Measurements from ENCODE around the gene NEURL1B.
"Not testable (repeated sequence)": the region's sequence is repeated elsewhere in the genome, so short reads cannot be mapped to it uniquely, and the experiment has no call there.

Gene NEURL1B

DNA sequence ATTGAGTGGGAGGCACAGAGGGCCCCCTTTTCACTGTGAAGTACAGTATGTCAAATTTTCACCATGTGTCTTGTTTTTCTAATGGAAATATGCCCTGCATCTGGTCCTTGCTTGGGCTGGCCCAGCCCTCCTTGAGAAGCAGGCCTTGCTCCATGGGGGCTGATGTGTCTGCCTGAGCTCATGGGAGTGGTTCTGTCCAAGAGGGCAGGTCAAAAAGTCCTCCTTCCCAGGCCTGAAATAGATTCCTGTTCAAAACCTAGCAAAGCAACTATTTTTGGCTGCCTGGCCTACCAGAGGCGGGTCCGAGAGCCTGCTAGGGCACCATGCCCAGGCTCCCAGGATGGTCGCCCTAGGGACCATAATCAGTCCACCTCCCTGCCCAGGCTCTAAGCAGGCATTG is 40.5 kb upstream of the NEURL1B start:
- TF ChIP-seq, protein P1, sequence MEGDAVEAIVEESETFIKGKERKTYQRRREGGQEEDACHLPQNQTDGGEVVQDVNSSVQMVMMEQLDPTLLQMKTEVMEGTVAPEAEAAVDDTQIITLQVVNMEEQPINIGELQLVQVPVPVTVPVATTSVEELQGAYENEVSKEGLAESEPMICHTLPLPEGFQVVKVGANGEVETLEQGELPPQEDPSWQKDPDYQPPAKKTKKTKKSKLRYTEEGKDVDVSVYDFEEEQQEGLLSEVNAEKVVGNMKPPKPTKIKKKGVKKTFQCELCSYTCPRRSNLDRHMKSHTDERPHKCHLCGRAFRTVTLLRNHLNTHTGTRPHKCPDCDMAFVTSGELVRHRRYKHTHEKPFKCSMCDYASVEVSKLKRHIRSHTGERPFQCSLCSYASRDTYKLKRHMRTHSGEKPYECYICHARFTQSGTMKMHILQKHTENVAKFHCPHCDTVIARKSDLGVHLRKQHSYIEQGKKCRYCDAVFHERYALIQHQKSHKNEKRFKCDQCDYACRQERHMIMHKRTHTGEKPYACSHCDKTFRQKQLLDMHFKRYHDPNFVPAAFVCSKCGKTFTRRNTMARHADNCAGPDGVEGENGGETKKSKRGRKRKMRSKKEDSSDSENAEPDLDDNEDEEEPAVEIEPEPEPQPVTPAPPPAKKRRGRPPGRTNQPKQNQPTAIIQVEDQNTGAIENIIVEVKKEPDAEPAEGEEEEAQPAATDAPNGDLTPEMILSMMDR (IDR thresholded peaks at IDR 0.05; ENCODE audit: control insufficient read depth, extremely low read depth, insufficient read depth), result no peak
- DNase-seq (ENCODE audit: low read depth), result no peak
- no peak overlapping the region for H3K4me3 ChIP-seq (ENCODE audit: low read depth, low read length)

DNA sequence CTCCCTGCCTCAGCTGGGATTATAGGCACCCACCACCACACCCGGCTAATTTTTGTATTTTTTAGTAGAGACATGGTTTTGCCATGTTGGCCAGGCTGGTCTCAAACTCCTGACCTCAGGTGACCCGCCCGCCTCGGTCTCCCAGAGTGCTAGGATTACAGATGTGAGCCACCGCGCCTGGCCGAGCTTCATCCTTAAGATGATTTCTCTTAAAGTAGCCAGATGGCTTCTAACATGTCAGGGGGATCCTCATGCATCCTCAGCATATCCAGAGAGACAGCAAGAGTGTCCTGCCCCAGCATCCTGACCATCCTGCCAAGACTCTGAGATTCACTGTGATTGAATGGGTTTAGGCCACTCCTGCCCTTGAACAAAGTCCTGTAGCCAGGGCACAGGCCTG is 39.5 kb upstream of the NEURL1B start:
- DNase-seq (ENCODE audit: low read depth), result not testable (repeated sequence)

DNA sequence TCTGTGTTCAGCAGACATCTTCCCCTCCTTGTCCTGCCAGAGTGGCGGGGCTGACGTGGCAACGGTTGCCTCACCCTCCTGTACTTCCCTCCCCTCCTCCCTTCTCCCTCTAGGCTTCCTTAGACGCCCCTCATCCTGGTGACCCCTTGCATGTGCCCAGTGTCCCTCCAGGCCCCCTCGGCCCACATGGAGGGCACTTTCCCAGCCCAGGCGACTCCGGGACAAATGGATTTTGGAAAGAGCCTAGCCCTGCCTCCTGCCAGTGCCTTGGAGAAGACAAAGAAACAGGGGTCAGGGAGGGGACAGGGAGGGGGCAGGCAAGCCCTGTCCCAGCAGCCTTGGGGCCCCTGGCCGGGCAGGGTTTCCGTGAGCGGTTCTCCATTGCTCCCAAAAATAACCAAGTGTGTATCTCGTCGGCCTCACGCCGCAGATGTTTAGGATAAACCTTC is 38.3 kb upstream of the NEURL1B start:
- H3K4me3 ChIP-seq (ENCODE audit: low read depth, low read length), result no peak overlapping the region
- no peak for DNase-seq (ENCODE audit: low read depth)

More for the DNA sequence above, 39.5 kb upstream of the NEURL1B start:
- H3K4me3 ChIP-seq (ENCODE audit: low read depth, low read length), result not testable (repeated sequence)

DNA sequence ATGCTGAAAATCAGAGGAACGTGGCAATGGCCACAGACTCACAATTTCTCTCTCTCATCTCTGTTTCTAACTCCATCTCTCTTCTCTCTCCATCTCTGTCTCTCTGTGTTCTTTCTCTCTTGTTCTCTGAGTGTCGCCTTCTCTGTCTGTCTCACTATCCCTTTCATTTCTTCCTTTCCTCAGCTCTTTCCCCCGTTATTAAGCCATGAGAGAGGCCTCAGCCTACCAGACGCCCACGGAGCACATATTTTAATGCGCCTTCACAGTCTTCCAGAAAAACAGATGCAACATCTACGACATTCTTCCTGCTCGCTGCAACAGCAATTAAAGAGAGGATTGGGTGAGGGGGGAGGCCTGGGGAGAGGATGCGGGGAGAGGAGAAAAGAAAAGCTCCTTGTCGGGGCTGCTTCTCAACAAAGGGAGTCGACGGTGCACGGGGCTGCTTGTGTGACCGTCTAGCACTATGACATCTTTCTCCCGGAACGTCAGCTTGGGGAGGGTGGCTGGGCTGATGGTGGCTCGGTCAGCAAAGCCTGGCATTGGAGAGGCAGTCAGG is 37.7 kb upstream of the NEURL1B start:
- no peak for DNase-seq (ENCODE audit: low read depth)
- TF ChIP-seq, protein P1 (IDR thresholded peaks at IDR 0.05; ENCODE audit: control insufficient read depth, extremely low read depth, insufficient read depth), result no peak
- H3K4me3 ChIP-seq (ENCODE audit: low read depth, low read length), result no peak overlapping the region

More for the DNA sequence above, 38.3 kb upstream of the NEURL1B start:
- TF ChIP-seq, protein P1 (IDR thresholded peaks at IDR 0.05; ENCODE audit: control insufficient read depth, extremely low read depth, insufficient read depth), result no peak

DNA sequence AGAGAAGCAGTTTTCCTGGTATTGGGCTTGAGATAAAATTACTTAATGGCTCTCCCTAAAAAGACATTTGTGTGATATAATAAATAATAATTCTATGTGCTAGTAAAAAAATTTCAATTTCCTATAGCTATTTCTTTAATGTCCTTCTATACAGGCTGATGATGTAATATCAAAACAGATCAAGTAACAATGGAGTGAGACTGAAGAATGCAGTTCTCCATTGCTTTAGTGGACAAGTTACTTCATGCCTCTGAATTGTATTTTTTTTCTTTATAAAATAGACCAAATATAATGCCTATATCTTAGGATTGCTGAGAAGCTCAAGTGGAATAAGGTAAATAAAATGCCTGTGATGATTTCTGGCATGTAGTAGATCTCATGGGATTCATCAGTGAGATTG is 35.6 kb upstream of the NEURL1B start:
- no peak overlapping the region for H3K4me3 ChIP-seq (ENCODE audit: low read depth, low read length)
- no peak for DNase-seq (ENCODE audit: low read depth)
- TF ChIP-seq, protein P1 (IDR thresholded peaks at IDR 0.05; ENCODE audit: control insufficient read depth, extremely low read depth, insufficient read depth), result no peak

DNA sequence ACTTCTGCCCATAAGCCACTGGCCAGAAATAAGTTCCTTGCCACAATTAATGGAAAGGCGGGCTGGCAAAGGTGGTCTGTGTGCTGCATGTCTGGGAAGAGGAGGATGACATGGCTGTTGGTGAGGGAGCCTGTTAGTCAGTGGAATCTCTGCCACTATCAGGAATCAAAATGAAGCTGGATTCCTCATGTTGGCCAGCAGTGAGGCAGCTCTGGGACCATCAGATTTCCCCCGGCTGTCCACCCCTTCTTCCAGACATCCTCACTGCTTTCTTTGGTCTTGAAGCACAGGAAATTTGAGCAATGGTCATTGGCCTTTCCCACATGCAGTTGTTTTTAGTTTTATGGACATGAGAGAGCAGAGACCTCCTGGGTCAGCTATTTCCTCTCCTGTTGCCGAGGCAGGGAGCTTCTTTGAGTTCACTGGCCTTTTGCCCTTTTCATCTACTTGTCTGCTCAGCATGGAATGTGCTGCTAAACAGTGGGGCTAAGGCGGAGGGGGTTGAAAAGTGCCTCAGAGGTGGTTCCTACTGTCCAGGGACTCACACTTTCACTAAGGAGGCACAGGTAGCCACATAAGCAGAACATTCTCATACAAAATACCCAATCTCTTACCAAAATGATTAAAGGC is 34.8 kb upstream of the NEURL1B start:
- no peak overlapping the region for H3K4me3 ChIP-seq (ENCODE audit: low read depth, low read length)
- no peak for DNase-seq (ENCODE audit: low read depth)
- TF ChIP-seq, protein P1 (IDR thresholded peaks at IDR 0.05; ENCODE audit: control insufficient read depth, extremely low read depth, insufficient read depth), result no peak

DNA sequence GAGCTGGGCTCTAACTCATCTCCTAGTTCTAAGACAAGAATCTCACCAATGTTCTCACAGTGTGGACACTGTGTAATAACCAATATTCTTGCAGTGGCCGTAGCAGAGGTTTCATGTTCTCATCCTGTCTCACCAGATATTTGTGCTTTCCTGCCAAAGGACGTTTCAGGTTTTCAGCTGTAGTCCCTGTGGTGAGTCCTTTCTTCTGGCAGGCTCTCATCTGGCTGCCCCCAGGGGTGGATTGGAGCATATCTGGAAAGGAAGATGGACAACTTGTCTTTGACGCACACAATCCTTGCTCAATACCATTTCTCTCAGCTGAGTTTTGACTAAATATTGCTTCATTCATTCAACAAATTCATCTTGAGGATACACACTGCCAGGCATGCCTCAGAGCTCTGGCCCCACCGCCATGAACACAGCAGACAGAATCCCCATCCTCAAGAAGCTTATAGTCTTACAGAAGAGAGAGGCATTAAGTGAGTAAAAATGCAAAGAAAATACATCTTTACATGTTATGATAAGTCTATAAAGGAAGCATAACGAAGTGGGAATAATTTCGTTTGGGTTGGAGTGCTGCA is 33.8 kb upstream of the NEURL1B start:
- no peak for DNase-seq (ENCODE audit: low read depth)
- TF ChIP-seq, protein P1 (IDR thresholded peaks at IDR 0.05; ENCODE audit: control insufficient read depth, extremely low read depth, insufficient read depth), result no peak
- no peak overlapping the region for H3K4me3 ChIP-seq (ENCODE audit: low read depth, low read length)

Data from LNCaP clone FGC (cell line).